A673 (cell line): ENCODE measurements around the gene UBASH3B.

Experiments used
- CTCF ChIP-seq: fragments of 300-800, 200-600 bp; sonication (generic); conservative IDR thresholded peaks from 2 replicates; pipeline ENCODE4 v1.5.1; 2017; ENCODE audit warnings: low read depth, mild to moderate bottlenecking, antibody characterized with exemption, low read length, moderate library complexity, mixed read lengths
- EZH2 ChIP-seq: fragments of 200-600 bp; sonication (generic); IDR thresholded peaks from 2 replicates; pipeline ENCODE4 v1.6.1; 2017; ENCODE audit warnings: borderline replicate concordance, low read depth, mild to moderate bottlenecking, mixed read lengths, antibody characterized with exemption, low read length; ENCODE audit not compliant: poor library complexity, severe bottlenecking

- TF ChIP-seq CTCF (no peak), EZH2 (no peak)
Observed at GRCh38 chr11:122751292-122752070, 96.0 kb downstream of the UBASH3B start.
